H1 (cell line): ENCODE data around the gene IP6K1. TPM values are rescaled to one million over a fixed set of nuclear protein-coding genes. Genes with fewer than 3 reads are reported as not detected.

Source experiments
- ATF3 ChIP-seq: IDR thresholded peaks from 2 replicates; pipeline ENCODE4 v1.6.1; 2011; ENCODE audit warnings: low read depth, mild to moderate bottlenecking, low read length; ENCODE audit not compliant: insufficient read depth
- RFX5 ChIP-seq: IDR thresholded peaks from 2 replicates; pipeline ENCODE4 v1.6.1; 2011; ENCODE audit warnings: low read depth, low read length, improper control_type of control experiment, borderline replicate concordance
- TEAD4 ChIP-seq: IDR thresholded peaks from 2 replicates; pipeline ENCODE4 v1.6.1; 2012; ENCODE audit warnings: low read depth, low read length, inconsistent platforms, mixed read lengths
- YY1 ChIP-seq: IDR thresholded peaks from 2 replicates; pipeline ENCODE4 v1.6.1; 2011; ENCODE audit warnings: low read depth, mild to moderate bottlenecking, low read length
- polyA plus RNA-seq, 7 experiments: library from polyadenylated mRNA; depleted of rRNA in 3 of 7; stranded (reverse) in 5 of 7; unstranded in 2 of 7; fragments of >200 nt in 5 of 7; fragments of 200-250 nt in 2 of 7; gene quantifications; 1 replicate in 5 of 7; 2 replicates in 1 of 7; 4 replicates in 1 of 7; pipeline versions ENCODE4 v1.2.1 to v1.2.3, GENCODE V29; 2011 to 2013; ENCODE audit warnings: missing spikeins in 2 of 7, mixed read lengths in 2 of 7
- total RNA-seq: library from RNA; stranded (reverse); fragmentation: NEBNext Ultra II Directional; extraction: Animal tissue kit (Norgen Biotek cat#: 25700); gene quantifications from 2 replicates; pipeline ENCODE4 v1.2.1, GENCODE V29; 2021

Gene IP6K1
- total and polyA plus RNA-seq, 2 of the 8 experiments (the other 6 are each of a cell fraction or from before 2014, with no cell fraction given) = 31.5 to 35.2 TPM

- TF ChIP-seq TEAD4 (no peak), RFX5 (no peak), YY1 (no peak), ATF3 (no peak)
- TF ChIP-seq, all 59 proteins: peak for 0
Measured at GRCh38 chr3:49801160-49801559, 14.8 kb upstream of the IP6K1 start (continued).
